ENCODE results near the gene MYLK4. TPM values are rescaled to one million over a fixed set of nuclear protein-coding genes. Genes with fewer than 3 reads are reported as not detected.

The MYLK4 gene
- total and polyA plus RNA-seq, 2 donors (not counting 1 experiment from before 2014, with no cell fraction given): 0.33 to 0.59 TPM

GRCh38 chr6:2614155-2614554 lies 136.6 kb downstream of the MYLK4 start:
- Histone ChIP-seq H3K4me1 (ENCODE audit: control insufficient read depth, extremely low read depth, insufficient read depth, low read length) (no peaks in the 10 kb centered on the region), H3K27me3 (ENCODE audit: control insufficient read depth, insufficient read depth, low read length) (peaks cover 3% of the 10 kb centered on the region), H3K9ac (ENCODE audit: insufficient read depth, low read length) (no peak overlapping the region), H4K20me1 (ENCODE audit: control insufficient read depth, extremely low read depth, insufficient read depth, low read length) (no peaks in the 10 kb centered on the region), H3K79me2 (ENCODE audit: control insufficient read depth, insufficient read depth, low read length) (no peaks in the 10 kb centered on the region), H3K4me2 (ENCODE audit: extremely low read depth, insufficient read depth, low read length) (no peak overlapping the region), H3K4me3 (replicated peaks in 1 of 4; ENCODE audit: control extremely low read depth in 1 of 4, insufficient read depth in 1 of 4, low read depth in 3 of 4, low read length in 4 of 4) (no peak overlapping the region), H3K9me3 (ENCODE audit: control insufficient read depth, insufficient read depth, low read depth, low read length) (no peaks in the 10 kb centered on the region), H3K27ac (ENCODE audit: insufficient read depth, low read length) (no peak overlapping the region), H2AFZ (ENCODE audit: low read length) (no peak overlapping the region), H3K36me3 (ENCODE audit: control insufficient read depth, insufficient read depth, low read length) (no peaks in the 10 kb centered on the region)
- no peak for DNase-seq (ENCODE audit: low read depth in 2 of 2)
- TF ChIP-seq EZH2 (IDR thresholded peaks at IDR 0.05; ENCODE audit: low read length, missing control alignments) (no peak), CTCF (conservative IDR thresholded peaks at IDR 0.05 in 1 of 2, IDR thresholded peaks at IDR 0.05 in 1 of 2; ENCODE audit: low read depth in 1 of 2, low read length in 2 of 2) (no peak)

Other genes with a start within 250 kb of the MYLK4 start
- 33.1 and 40.8 TPM in 2 replicates for gene WRNIP1, start 14.5 kb upstream of the MYLK4 start, total RNA-seq
- gene WRNIP1, start 14.5 kb upstream of the MYLK4 start, polyA plus RNA-seq: 29.7 and 32.4 TPM in 2 replicates
- gene SERPINB1, start 90.9 kb upstream of the MYLK4 start, total RNA-seq: 19.3 TPM in 2 replicates
- gene SERPINB1, start 90.9 kb upstream of the MYLK4 start, polyA plus RNA-seq: 35.2 and 39.5 TPM in 2 replicates
- gene SERPINB9, start 152.4 kb upstream of the MYLK4 start, total RNA-seq: 2.6 and 4.3 TPM in 2 replicates
- 6.2 and 6.4 TPM in 2 replicates for gene SERPINB9, start 152.4 kb upstream of the MYLK4 start, polyA plus RNA-seq
- 71.7 and 83.9 TPM in 2 replicates for gene SERPINB6, start 220.6 kb upstream of the MYLK4 start, total RNA-seq
- gene SERPINB6, start 220.6 kb upstream of the MYLK4 start, polyA plus RNA-seq: 158 and 181 TPM in 2 replicates
- 12.1 and 18.7 TPM in 2 replicates for gene NQO2, start 249.0 kb upstream of the MYLK4 start, total RNA-seq
- gene NQO2, start 249.0 kb upstream of the MYLK4 start, polyA plus RNA-seq: 13.5 and 40.8 TPM in 2 replicates